OCI-LY3 (cell line): ENCODE results near the gene SLC36A3.

Source experiments
- CTCF ChIP-seq: fragments of 200-600, 300-600 bp; sonication (generic); IDR thresholded peaks from 2 replicates; pipeline ENCODE4 v1.5.1; 2014; ENCODE audit warnings: antibody characterized with exemption, low read length, low read depth
- EZH2phosphoT487 ChIP-seq: fragments of 200-600 bp; shearing (Covaris generic); IDR thresholded peaks from 2 replicates; pipeline ENCODE4 v1.6.1; 2018; ENCODE audit warnings: antibody characterized with exemption, mixed run types, low read depth

GRCh38 chr5:151258816-151259215 lies 44.8 kb downstream of the SLC36A3 start:
- TF ChIP-seq CTCF (no peak), EZH2phosphoT487 (no peak)
